HG02943 (cell line): ENCODE measurements around the gene SIGLEC15.
"Not testable (repeated sequence)": the region's sequence is repeated elsewhere in the genome, so short reads cannot be mapped to it uniquely, and the experiment has no call there.

Source experiments
- ATAC-seq: cut with Tn5 transposase; IDR thresholded peaks from one replicate; pipeline ENCODE4 v1.9.1; 2021; ENCODE audit warnings: mild to moderate bottlenecking, low read depth, moderate library complexity; ENCODE audit not compliant: unreplicated experiment

The SIGLEC15 gene

GRCh38 chr18:45825258-45826044 is at the start of gene SIGLEC15:
Gene SIGLEC15, plus strand, starts transcription at chr18:45825675. Its CDS starts 54 bp downstream, at chr18:45825729.
- ATAC-seq: no peak

GRCh38 chr18:45775743-45776142 is 49.7 kb upstream of the SIGLEC15 start:
- no peak for ATAC-seq

- no peak for ATAC-seq
Observed at GRCh38 chr18:45777393-45777792, 48.1 kb upstream of the SIGLEC15 start.

GRCh38 chr18:45780568-45780967 is 44.9 kb upstream of the SIGLEC15 start:
- no peak for ATAC-seq

GRCh38 chr18:45782662-45783061 is 42.8 kb upstream of the SIGLEC15 start:
- ATAC-seq: no peak

GRCh38 chr18:45783097-45784075 is 42.1 kb upstream of the SIGLEC15 start:
- no peak for ATAC-seq

- ATAC-seq: no peak
Observed at GRCh38 chr18:45785134-45785533, 40.3 kb upstream of the SIGLEC15 start.

- ATAC-seq: no peak
Observed at GRCh38 chr18:45786941-45787340, 38.5 kb upstream of the SIGLEC15 start.

GRCh38 chr18:45787346-45787745 is 38.1 kb upstream of the SIGLEC15 start:
- no peak for ATAC-seq

- ATAC-seq: no peak
Observed at GRCh38 chr18:45788861-45789260, 36.6 kb upstream of the SIGLEC15 start.

- ATAC-seq: no peak
Observed at GRCh38 chr18:45792506-45793263, 32.8 kb upstream of the SIGLEC15 start.

- no peak for ATAC-seq
Observed at GRCh38 chr18:45793264-45793965, 32.1 kb upstream of the SIGLEC15 start.

GRCh38 chr18:45801416-45802004 is 24.0 kb upstream of the SIGLEC15 start:
- no peak for ATAC-seq

- ATAC-seq: no peak
Observed at GRCh38 chr18:45802814-45803492, 22.5 kb upstream of the SIGLEC15 start.

GRCh38 chr18:45805551-45805950 is 19.9 kb upstream of the SIGLEC15 start:
- ATAC-seq: no peak

GRCh38 chr18:45806226-45806625 is 19.2 kb upstream of the SIGLEC15 start:
- no peak for ATAC-seq

GRCh38 chr18:45807144-45807543 is 18.3 kb upstream of the SIGLEC15 start:
- not testable (repeated sequence) for ATAC-seq

GRCh38 chr18:45814733-45815132 is 10.7 kb upstream of the SIGLEC15 start:
- ATAC-seq: not testable (repeated sequence)

GRCh38 chr18:45817543-45817942 is 7.9 kb upstream of the SIGLEC15 start:
- ATAC-seq: no peak
